Measurements from ENCODE around the gene KLF14.
"Not testable (repeated sequence)": the region's sequence is repeated elsewhere in the genome, so short reads cannot be mapped to it uniquely, and the experiment has no call there.

Gene KLF14

GRCh38 chr7:130712416-130712815 lies 21.6 kb downstream of the KLF14 start:
- ATAC-seq: no peak

GRCh38 chr7:130708766-130709165 lies 25.2 kb downstream of the KLF14 start:
- no peak for ATAC-seq

- ATAC-seq: no peak
Observed at GRCh38 chr7:130708001-130708400, 26.0 kb downstream of the KLF14 start.

- no peak for ATAC-seq
Observed at GRCh38 chr7:130703851-130704250, 30.2 kb downstream of the KLF14 start.

GRCh38 chr7:130701650-130702049 lies 32.4 kb downstream of the KLF14 start:
- no peak for ATAC-seq

- ATAC-seq: no peak
Observed at GRCh38 chr7:130700760-130701159, 33.2 kb downstream of the KLF14 start.

GRCh38 chr7:130699686-130700085 lies 34.3 kb downstream of the KLF14 start:
- no peak for ATAC-seq

- no peak for ATAC-seq
Observed at GRCh38 chr7:130697820-130698219, 36.2 kb downstream of the KLF14 start.

- ATAC-seq: no peak
Observed at GRCh38 chr7:130695840-130696239, 38.2 kb downstream of the KLF14 start.

GRCh38 chr7:130692396-130692795 lies 41.6 kb downstream of the KLF14 start:
- not testable (repeated sequence) for ATAC-seq

- ATAC-seq: no peak
Observed at GRCh38 chr7:130689683-130690082, 44.3 kb downstream of the KLF14 start.

GRCh38 chr7:130683026-130683425 lies 51.0 kb downstream of the KLF14 start:
- no peak for ATAC-seq

Measured in activated CD4-positive, CD25-positive, alpha-beta regulatory T cell treated with anti-CD3 and anti-CD28 coated beads, Interleukin-2, amount 50 U/mL, for 24 hours (primary cell).